Measurements from ENCODE around the gene MTHFD2. TPM values are rescaled to one million over a fixed set of nuclear protein-coding genes. Genes with fewer than 3 reads are reported as not detected.
A peak's percentile ranks its signal among the peaks of the same experiment; 100 is the strongest.

Gene MTHFD2
- total RNA-seq, 1 experiment from 2014 or later, result 274 TPM

- in situ Hi-C loops (cut with HindIII; ENCODE audit: low pct_unique_long_range_greater_than_20kb, low sequenced_read_pairs), result no loop called here
- no peak for DNase-seq (ENCODE audit: low read depth)
These were observed 54.4 kb downstream of the MTHFD2 start for GRCh38 chr2:74252862-74253261.

GRCh38 chr2:74253306-74253970 is 55.0 kb downstream of the MTHFD2 start:
- in situ Hi-C loops (cut with HindIII; ENCODE audit: low pct_unique_long_range_greater_than_20kb, low sequenced_read_pairs), result no loop called here
- DNase-seq (ENCODE audit: low read depth), result no peak

GRCh38 chr2:74253971-74254310 is 55.5 kb downstream of the MTHFD2 start:
- DNase-seq (ENCODE audit: low read depth), result no peak
- in situ Hi-C loops (cut with HindIII; ENCODE audit: low pct_unique_long_range_greater_than_20kb, low sequenced_read_pairs), result no loop called here

- in situ Hi-C loops (cut with HindIII; ENCODE audit: low pct_unique_long_range_greater_than_20kb, low sequenced_read_pairs), result no loop called here
- DNase-seq (ENCODE audit: low read depth), result no peak
These were observed 57.3 kb downstream of the MTHFD2 start for GRCh38 chr2:74255660-74256213.

- no peak for DNase-seq (ENCODE audit: low read depth)
- in situ Hi-C loops (cut with HindIII; ENCODE audit: low pct_unique_long_range_greater_than_20kb, low sequenced_read_pairs), result no loop called here
These were observed 60.8 kb downstream of the MTHFD2 start for GRCh38 chr2:74259191-74259590.

- no peak for DNase-seq (ENCODE audit: low read depth)
- in situ Hi-C loops (cut with HindIII; ENCODE audit: low pct_unique_long_range_greater_than_20kb, low sequenced_read_pairs), result no loop called here
These were observed 61.3 kb downstream of the MTHFD2 start for GRCh38 chr2:74259733-74260132.

GRCh38 chr2:74260495-74260894 is 62.1 kb downstream of the MTHFD2 start:
- in situ Hi-C loops (cut with HindIII; ENCODE audit: low pct_unique_long_range_greater_than_20kb, low sequenced_read_pairs), result no loop called here
- no peak for DNase-seq (ENCODE audit: low read depth)

- DNase-seq (ENCODE audit: low read depth), result peak; percentile 50
- in situ Hi-C loops (cut with HindIII; ENCODE audit: low pct_unique_long_range_greater_than_20kb, low sequenced_read_pairs), result no loop called here
These were observed 62.9 kb downstream of the MTHFD2 start for GRCh38 chr2:74261204-74261864.

GRCh38 chr2:74262681-74263080 is 64.3 kb downstream of the MTHFD2 start:
- in situ Hi-C loops (cut with HindIII; ENCODE audit: low pct_unique_long_range_greater_than_20kb, low sequenced_read_pairs), result no loop called here
- no peak for DNase-seq (ENCODE audit: low read depth)

GRCh38 chr2:74264281-74264680 is 65.9 kb downstream of the MTHFD2 start:
- in situ Hi-C loops (cut with HindIII; ENCODE audit: low pct_unique_long_range_greater_than_20kb, low sequenced_read_pairs), result no loop called here
- DNase-seq (ENCODE audit: low read depth), result no peak

GRCh38 chr2:74267068-74267467 is 68.7 kb downstream of the MTHFD2 start:
- in situ Hi-C loops (cut with HindIII; ENCODE audit: low pct_unique_long_range_greater_than_20kb, low sequenced_read_pairs), result no loop called here
- peak; percentile 30 for DNase-seq (ENCODE audit: low read depth)

Other genes with a start within 250 kb of the MTHFD2 start
- gene TET3, start 213.7 kb upstream of the MTHFD2 start, total RNA-seq (2014; rRNA removed; shearing (Covaris generic); ENCODE audit: low replicate concordance), result 2.5 and 3.6 TPM in 2 replicates
- 112 and 147 TPM in 2 replicates for gene BOLA3, start 50.7 kb upstream of the MTHFD2 start, total RNA-seq (2014; rRNA removed; shearing (Covaris generic); ENCODE audit: low replicate concordance)
- gene MOB1A, start 19.7 kb upstream of the MTHFD2 start, total RNA-seq (2014; rRNA removed; shearing (Covaris generic); ENCODE audit: low replicate concordance), result 119 and 173 TPM in 2 replicates
- gene SLC4A5, start 144.8 kb downstream of the MTHFD2 start, total RNA-seq (2014; rRNA removed; shearing (Covaris generic); ENCODE audit: low replicate concordance), result 0.84 and 7.1 TPM in 2 replicates
- 117 TPM in 2 replicates for gene DCTN1, start 181.7 kb downstream of the MTHFD2 start, total RNA-seq (2014; rRNA removed; shearing (Covaris generic); ENCODE audit: low replicate concordance)
- gene C2orf81, start 223.0 kb downstream of the MTHFD2 start, total RNA-seq (2014; rRNA removed; shearing (Covaris generic); ENCODE audit: low replicate concordance), result 7.9 and 9.6 TPM in 2 replicates
- 183 and 209 TPM in 2 replicates for gene WDR54, start 223.1 kb downstream of the MTHFD2 start, total RNA-seq (2014; rRNA removed; shearing (Covaris generic); ENCODE audit: low replicate concordance)
- 55.6 and 71.1 TPM in 2 replicates for gene RTKN, start 243.3 kb downstream of the MTHFD2 start, total RNA-seq (2014; rRNA removed; shearing (Covaris generic); ENCODE audit: low replicate concordance)

Data from Caki2 (cell line).